NCI-H1105 treated with DMSO at 0.1 percent for 48 hours (cell line): ENCODE data around the gene TLR2.

Experiments
- DNase-seq: peaks from one replicate; lab custom pipeline; 2025; lab: John Stamatoyannopoulos, UW

Gene TLR2

GRCh38 chr4:153733751-153734448 lies 49.8 kb downstream of the TLR2 start:
- DNase-seq = no peak

GRCh38 chr4:153735906-153736461 lies 51.9 kb downstream of the TLR2 start:
- DNase-seq = no peak

GRCh38 chr4:153741541-153741940 lies 57.5 kb downstream of the TLR2 start:
- no peak for DNase-seq

GRCh38 chr4:153745651-153746050 lies 61.6 kb downstream of the TLR2 start:
- DNase-seq = no peak

GRCh38 chr4:153747406-153747955 lies 63.4 kb downstream of the TLR2 start:
- no peak for DNase-seq

- no peak for DNase-seq
These were observed 64.3 kb downstream of the TLR2 start for GRCh38 chr4:153748378-153748777.

GRCh38 chr4:153750197-153750817 lies 66.2 kb downstream of the TLR2 start:
- peak; percentile 53 for DNase-seq

GRCh38 chr4:153755186-153755585 lies 71.1 kb downstream of the TLR2 start:
- no peak for DNase-seq
